ENCODE measurements around the gene STX2.
"Not testable (repeated sequence)": the region's sequence is repeated elsewhere in the genome, so short reads cannot be mapped to it uniquely, and the experiment has no call there.

STX2 gene

DNA sequence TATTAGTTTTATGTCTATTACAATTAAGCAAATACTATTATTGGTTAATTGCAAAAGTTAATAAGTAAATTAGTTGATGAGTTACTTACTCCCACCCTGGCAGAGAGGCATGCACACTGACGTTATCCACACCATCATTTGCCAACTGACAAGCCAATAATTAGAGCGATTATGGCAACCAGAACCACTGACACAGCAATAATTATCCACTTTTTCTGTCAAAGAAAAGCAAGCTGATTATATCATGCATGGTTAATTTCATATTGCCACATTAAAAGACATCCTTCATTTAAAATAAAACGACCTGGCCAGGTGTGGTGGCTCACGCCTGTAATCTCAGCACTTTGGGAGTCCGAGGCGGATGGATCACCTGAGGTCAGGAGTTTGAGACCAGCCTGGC, 43.1 kb downstream of the STX2 start:
- DNase-seq: no peak

DNA sequence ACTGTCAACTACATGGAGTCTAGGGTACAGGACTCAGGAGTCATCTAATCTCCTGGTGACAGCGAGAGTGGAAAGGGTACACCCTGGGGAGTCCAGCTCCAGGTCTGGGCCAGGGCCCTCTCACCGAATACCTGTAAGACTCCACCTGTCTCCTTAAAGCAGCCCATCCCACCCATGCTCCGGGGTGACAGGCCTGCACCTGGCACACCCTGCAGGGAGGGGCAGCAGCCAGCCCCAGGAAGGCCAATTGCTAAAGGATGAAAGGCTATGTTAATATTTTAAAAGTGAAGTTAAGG, 45.5 kb downstream of the STX2 start:
- DNase-seq: no peak

DNA sequence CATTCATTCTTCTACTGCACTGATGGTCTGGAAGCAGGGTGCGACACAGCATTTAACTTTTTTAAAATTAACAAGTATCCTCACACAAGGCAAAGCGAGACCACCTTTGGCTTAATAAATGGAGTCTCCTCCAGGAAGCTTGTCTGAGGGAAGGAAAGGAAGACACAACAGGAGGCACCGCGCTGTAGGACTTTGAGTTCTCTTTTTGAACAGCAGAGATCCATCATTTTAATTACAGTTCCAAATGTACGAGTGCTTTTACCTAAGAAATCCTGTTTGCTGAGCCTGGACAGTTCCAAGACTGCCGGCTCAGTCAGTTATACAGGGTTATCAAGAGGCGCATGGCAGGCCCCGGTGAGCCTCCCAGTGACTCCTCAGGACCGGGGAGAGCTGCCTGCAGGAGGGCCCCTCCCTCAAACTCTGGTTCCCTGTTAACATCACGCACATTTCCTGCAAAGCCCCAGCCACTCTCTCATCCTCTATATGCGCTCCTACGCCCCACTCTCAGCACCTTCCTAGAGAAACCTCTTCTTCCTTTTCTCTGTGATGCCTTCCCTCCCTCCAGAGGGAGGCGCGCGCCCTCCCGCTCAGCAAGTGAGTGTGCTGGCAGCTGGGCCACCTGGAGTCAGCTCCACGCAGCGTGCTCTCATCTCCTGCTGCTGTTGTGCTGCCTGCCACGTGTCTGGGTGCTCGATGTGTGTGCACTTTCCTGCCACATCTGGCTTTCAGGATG, 46.1 kb downstream of the STX2 start:
- no peak for DNase-seq

DNA sequence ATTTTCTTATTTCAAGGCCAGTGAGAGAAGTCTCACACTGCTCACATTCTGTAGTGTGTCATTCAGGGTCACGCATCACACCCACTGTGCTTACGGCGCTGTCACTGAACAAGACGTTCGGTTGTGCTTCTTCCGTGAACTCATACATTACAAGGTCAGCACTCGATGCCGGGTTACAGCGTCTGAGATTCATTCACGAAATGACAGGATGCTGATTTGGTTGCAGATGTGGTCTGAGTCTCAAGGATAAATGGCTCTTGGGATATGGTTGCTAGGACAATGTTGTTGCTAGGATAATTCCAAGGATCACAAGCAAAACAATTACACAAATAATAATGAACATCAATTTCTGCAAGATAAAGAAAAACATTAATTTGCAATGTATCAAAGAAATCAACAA, 47.4 kb downstream of the STX2 start:
- no peak for DNase-seq

DNA sequence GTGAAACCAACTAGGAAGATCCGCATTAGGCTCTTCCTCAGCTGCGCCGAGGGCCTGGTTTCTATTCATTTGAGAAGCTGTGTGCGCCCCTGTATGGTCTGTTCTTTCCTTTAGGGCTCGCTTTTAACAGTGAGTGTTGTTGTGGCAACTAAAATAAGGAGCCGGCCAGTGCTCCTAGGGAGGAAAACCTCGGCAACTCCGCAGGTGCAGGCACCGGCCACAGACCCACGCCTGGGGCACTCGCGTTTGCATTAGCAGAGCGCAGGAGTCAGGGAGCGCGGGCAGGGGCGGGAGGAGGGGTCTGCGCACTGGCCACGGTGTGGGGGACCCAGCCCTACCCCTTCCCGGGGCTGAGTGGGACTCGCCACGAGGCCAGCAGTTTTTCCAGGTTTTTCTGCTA, 50.5 kb downstream of the STX2 start:
- DNase-seq: no peak

DNA sequence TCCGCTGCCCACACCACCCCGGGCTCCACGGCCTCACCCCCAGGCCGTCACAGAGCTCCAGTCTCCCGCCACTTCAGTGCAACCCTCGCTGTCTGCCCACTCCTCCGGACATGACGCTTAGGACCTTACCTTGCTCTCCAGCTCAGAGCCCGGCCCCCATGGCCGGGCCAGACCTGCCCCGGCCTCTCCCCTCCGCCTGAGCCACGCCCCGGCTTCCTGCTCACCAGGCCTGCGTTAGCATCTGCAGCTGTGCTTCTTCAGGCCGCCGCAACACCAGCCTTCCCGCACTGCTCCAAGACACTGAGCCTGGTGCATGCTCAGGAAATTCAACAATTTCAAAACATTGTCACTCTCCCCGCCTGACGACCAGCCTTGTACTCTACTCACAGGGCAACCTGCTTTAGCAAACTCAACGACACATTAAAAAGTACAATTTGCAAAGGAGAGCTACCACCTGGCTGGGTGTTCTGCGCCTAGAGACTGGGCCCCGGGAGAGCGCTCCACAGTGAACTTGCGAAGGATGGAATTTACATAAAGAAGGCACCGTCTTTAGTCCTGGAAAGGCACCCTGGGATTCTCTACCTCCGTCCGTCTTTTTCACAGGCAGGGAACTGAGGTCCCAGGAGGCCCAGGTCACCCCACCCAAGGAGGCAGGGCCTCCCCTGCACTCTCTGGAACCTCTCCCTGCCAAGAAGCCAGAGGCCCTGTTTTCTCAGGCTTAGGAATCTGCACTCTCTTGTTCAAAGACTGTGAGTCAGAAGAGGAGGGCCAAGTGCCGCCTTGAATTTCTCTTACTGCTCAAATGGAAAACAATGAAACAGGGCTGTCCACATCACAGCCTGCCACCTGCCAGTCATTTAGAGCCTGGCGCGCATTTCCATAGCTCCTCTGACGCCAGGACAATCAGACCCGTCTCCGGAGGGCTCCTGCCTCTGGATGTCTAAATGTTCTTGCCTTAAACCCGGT, 51.3 kb downstream of the STX2 start:
- no peak for DNase-seq

DNA sequence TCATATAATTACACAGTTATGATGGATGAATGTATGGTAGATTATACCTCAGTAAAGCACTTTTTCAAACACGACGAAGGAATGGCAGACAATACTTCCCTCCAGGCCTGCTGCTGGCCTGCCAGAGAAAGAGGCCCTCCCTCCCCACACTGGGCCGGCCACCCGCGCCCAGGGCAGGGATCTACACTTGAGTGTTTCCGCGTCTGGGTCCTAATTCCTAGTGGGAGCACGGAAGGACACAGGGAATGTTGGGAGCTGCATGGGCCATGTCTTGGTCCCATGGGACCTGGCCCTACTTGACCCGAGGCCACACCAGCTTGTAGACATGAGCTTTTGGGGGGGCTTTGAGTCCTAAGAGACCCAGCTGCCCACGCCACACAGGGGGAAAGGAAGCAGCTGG, 52.0 kb downstream of the STX2 start:
- no peak for DNase-seq

DNA sequence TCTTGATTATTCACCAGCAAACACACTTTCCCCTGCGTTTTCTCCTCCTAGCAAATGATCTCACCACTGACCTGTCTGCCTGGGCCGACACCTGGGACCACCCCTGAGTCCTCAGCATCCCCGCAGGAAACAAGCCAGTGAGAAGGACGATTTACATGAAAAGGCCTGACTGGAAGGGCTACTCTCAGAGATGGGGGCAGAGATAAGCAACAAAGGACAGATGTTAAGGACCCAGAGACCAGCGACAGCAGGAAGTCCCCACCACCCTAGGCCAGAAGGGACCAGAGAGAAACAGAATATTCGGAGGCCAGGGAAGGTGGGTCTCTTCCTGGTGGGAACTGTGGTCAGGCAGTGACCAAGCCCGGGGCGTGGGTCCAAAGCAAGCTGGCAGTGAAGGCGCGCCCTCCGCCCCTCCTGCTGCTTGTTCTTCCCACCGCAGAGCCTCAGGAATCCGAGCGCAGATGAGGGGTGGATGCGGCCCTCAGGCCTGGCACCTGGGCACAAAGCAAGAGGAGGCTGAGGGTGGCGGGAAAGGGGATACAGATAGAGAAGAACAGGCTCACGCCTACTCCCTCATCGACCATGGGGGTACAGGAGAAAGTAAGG, 55.8 kb downstream of the STX2 start:
- no peak for DNase-seq

DNA sequence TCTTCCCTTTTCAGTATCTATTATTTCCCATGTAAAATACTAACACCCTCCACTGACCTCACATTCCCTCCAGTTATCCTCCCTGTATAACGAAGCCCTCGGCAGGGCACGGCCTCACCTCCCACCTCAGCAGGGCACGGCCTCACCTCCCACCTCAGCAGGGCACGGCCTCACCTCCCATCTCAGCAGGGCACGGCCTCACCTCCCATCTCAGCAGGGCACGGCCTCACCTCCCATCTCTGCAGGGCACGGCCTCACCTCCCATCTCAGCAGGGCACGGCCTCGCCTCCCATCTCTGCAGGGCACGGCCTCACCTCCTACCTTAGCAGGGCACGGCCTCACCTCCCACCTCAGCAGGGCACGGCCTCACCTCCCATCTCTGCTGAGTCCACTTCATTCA, 56.8 kb downstream of the STX2 start:
- not testable (repeated sequence) for DNase-seq

DNA sequence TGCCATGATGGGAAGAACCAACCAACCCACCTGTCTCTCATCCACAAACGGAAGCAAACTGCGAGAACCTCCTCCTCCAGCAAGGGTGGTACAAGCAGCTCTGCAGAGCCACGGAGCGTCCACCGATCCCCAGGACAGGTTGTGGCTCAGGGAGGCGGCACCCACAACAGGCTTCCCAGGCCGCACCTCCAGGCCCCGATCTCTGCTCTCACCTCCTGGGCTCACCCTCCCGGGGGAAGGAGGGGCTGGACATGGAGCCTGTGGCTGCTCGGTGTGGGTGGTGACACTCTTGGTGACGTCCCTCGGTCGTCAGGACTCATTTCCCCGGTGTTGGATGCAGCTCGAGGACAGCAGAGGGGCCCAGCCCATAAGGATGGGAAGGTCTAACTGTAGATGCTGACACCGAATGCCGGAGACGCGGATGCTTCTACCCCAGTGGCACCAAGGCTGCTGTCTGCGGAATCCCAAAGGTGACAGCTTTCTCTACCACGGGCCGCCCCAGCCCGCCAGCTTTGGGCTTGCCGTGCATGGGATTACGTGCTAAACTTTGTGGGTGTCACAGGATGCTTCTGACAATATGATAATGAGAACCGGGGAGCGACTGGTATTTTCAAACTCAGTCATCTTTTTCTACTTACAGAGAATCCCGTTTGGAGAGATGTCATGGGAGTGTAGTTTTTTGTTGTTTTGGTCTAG, 58.0 kb downstream of the STX2 start:
- no peak for DNase-seq

DNA sequence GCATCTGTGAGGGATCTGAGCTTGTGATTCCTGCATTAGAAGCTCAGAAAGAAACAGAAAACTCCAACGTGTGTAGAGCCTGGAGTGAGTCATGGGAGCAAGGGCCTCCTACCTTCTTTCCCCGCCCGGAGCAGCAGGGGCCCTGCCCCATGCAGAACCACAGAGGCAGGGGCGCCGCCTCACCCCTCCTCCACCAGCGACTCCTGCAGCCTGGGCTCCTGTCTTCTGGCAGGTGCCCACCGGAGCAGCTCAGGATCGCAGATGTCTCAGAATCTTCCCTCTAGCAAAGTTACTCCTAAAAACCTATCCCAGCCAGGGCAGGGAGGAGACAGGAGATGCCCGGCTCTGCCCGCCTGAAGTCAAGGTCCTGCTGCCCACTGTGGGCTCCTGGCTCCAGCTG, 58.7 kb downstream of the STX2 start:
- no peak for DNase-seq

DNA sequence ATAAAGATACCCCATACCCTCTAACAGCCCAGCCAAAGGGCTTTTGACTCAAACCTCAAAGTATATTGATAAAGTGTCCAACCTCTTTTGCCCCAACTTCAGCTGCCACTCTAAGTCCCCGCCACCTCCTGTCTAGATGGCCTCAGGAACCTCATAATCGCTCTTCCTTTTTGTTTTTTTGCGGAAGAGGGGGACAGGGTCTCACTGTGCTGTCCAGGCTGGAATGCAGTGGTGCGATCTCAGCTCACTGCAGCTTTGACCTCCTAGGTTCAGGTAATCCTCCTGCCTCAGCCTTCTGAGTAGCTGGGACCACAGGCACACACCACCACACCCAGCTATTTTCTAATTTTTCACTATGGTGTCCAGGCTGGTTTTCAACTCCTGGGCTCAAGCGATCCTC, 60.3 kb downstream of the STX2 start:
- DNase-seq: no peak

DNA sequence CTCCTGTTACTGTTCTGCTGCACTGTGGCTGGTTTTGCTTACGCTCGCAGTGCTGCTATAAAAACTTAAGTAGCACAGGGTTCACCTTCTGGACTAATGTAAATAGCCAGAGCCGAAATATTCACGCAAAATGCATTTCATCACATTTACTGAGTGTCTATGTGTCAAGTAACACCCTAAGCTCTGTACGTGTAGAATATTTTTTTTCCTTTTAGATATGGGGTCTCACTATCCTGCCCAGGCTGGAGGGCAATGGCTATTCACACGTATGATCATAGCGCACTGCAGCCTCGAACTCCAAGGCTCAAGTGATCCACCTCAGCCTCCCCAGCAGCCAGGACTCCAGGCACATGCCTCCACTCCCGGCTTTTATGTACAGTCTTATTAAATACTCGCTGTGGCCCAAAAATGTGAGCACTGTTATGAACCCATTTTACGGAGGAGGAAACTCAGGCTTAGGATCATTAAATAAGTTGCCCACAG, 62.2 kb downstream of the STX2 start:
- no peak for DNase-seq

DNA sequence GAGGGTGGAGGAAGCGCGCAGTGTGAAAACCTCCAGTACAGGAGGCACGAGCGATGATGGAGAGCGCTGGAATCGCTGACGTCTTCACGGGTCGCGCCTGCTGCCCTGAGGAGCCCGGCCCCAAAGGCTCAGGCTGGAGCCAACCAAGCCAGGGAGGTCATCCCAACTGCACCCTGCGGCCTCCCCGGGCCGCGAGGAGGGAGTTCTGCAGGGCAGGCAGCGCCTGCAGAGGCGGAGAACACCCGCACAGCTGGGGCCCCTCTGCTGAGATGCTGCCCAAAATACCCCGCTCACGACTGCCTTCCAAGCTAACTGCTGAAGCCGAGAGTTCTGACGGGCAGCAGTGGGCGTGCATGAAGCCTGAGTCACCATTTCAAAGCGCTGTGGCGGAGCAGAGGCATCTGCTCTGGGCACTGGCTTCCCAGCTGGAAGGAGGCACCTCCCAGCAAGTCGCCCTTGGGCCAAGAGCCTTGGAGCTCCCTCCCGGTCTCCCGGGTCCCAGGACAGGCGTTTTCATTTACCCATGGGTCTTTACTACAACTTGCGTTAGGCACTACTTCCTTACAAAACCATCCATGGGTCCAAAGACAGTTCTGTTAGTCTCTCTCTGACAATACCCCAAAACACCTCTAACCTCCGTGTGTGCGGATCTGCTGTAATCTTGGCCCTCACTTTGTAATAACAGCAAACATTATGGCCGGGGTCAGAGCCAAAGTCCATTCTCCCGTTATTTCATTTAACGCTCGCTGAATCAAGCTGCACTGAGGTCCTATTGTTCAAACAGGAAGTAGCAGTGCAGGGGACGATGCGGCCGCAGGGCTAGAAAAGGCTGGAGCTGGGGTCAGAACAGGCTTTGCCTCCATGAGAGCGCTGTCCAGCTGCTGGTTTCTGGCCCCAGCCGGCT, 62.8 kb downstream of the STX2 start:
- DNase-seq: no peak

DNA sequence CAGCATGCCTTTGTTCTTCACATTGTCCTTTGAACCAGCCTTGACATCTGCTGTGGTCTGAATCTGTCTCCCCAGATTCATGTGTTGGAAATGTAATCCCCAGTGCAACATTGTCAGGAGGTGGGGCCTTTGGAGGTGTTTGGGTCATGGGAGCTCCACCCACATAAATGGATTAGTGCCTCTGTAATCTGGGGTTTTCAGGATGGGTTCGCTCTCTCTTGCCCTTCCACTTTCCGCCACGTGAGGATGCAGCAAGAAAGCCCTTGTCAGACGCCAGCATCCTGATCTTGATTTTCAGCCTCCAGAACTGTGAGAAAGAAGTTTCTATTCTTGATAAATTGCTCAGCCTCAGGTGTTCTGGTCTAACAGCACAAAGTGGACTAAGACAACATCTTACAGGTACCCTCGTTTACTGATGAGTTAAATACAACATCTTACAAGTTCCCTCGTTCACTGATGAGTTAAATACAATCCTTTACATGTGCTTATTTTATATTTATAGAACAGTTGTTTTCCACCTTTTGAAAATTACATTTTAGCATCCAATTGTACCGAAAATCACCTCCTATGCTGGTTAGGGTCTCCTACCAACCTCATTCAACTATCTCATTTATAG, 68.5 kb downstream of the STX2 start:
- no peak for DNase-seq

DNA sequence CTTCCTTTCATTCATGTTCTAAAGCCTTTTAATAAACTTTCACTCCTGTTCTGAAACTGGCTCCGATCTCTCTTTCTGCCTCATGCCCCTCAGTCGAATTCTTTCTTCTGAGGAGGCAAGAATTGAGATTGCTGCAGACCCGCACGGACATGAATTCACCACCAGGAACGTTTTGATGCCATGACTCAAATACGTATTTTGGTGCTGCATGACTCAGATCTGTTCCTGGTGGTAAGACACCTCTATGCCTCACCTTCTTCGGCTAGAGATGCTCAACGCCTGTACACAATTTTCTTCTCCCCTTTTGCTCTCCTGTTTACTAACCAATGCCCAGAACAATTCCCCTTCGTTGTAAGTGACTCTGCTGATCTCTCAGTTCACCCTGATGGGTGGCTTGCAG, 70.9 kb downstream of the STX2 start:
- no peak for DNase-seq

DNA sequence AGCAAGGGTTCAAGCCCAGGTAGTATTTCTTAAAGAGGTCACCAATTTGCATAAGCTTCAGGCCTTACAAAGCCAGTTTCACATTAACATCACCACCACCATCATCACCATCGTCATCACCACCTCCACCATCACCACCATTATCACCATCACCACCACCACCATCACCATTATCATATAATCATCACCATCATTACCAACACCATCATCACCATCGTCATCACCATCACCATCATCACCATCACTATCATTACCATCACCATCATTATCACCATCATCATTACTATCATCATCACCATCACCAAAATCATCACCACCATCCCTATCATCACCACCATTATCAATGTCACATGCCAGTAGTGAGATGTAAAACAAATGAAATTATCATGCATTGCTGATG, 72.6 kb downstream of the STX2 start:
- no peak for DNase-seq

DNA sequence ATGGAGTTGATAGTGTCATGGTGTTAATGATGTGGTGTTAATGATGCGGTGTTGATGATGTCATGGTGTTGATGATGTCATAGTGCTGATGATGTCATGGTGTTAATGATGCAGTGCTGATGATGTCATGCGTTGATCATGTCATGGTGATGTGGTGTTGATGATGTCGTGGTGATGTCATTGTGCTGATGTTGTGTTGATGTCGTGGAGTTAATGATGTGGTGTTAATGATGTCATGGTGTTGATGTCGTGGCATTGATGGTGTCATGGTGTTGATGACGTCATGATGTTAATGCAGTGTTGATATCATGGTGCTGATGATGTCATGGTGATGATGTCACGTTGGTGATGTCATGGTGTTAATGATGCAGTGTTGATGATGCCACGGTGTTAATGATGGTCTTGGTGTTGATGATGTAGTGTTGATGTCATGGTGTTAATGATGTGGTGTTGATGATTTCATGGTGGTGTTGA, 73.8 kb downstream of the STX2 start:
- DNase-seq: no peak

DNA sequence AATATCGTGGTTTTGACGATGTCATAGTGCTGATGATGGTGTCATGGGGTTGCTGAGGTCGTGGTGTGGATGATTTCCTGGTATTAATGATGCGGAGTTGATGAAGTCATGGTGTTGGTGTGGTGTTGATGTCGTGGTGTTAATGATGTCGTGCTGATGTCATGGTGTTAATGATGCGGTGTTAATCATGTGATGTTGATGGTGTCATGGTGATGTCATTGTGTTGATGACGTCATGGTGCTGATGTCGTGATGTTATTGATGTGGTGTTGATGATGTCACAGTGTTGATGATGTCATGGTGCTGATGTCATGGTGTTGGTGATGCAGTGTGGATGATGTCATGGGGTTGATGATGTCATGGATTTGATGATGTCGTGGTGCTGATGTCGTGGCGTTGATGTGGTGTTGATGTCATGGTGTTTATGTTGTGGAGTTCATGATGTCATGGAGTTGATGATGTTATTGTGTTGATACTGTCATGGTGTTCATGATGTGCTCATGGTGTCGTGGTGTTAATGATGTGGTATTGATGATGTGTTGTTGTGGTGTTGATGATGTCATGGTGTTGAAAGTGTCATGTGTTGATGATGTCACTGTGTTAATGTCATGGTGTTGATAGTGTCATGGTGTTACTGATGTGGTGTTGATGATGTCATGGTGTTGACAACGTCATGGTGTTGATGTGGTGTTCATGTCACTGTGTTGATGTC, 74.4 kb downstream of the STX2 start:
- no peak for DNase-seq

DNA sequence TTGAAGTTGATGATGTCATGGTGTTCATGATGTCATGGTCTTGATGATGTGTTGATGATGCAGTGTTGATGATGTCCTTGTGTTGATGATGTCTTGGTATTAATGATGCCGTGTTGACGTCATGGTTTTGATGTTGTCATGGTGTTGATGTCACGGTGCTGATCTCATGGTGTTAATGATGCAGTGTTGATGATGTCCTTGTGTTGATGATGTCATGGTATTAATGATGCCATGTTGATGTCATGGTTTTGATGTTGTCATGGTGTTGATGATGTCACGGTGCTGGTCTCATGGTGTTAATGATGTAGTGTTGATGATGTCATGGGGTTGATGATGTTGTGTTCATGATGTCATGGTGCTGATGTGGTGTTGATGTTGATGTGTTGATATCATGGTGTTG, 75.0 kb downstream of the STX2 start:
- no peak for DNase-seq

DNA sequence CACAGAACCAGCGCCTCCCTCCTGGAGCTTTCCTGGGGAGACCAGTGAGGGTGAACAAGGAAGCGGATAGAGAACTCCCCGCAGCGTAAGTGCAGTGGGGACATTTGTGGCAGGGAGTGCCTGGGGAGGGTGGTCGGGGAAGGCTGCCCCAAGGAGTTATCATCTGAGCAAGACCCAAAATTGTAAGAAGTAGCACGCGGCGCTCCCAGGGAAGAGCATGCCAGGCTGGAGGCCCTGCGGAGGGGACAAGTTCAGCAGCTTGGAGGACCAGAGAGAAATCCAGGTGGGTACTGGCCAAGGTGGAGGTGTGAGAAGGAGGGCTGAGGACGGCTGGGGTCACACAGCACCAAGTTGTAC, 76.8 kb downstream of the STX2 start:
- no peak for DNase-seq
